ENCODE measurements around the gene CIC. TPM values are rescaled to one million over a fixed set of nuclear protein-coding genes. Genes with fewer than 3 reads are reported as not detected.

CIC gene
- total and polyA plus RNA-seq, 9 of the 15 experiments (the other 6 are each of a cell fraction or from before 2014, with no cell fraction given) = 0.07 to 44.7 (median 8.6) TPM

DNA sequence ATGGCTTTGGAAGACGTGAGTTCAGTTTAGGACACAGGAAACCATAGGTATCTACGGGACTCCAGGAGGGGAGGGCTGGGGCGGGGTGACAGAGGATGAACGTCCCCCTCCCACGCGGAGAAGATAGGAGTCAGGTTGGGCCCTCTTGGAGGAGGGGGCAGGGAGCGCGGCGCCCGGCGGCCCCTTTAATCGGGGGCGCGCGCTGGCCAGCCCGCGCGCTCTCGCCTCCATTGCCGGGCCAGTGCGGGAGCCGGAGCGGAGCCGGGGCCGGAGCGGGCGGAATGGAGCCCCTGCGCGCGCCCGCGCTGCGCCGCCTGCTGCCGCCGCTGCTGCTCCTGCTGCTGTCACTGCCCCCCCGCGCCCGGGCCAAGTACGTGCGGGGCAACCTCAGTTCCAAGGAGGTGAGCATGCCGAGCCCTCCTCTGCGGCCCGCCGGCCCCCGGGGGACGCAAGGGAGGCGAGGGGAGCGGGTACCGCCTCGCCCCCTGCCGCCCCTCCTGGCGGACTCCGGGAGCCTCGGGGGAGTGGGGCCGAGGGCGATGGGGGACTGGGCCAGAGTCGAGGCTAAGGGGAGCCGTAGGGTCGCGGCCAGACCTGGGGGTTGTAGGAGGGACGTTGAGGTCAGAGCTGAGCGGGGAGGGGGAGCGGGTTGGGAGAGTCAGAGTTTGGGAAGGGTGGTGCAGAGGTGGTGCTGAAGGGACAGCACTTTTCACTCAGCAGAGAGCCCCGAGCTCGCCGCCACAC is 44.2 kb downstream of the CIC start, which contains the start of gene TMEM145 (continued):
- TF ChIP-seq ZNF445 (CRISPR knock-in tag; IDR thresholded peaks at IDR 0.05; ENCODE audit: low read depth) (no peak), ZNF583 (CRISPR knock-in tag; IDR thresholded peaks at IDR 0.05) (no peak), ZNF431 (CRISPR knock-in tag; IDR thresholded peaks at IDR 0.05) (no peak), TRIM28 (IDR thresholded peaks at IDR 0.05) (no peak), JUND (IDR thresholded peaks at IDR 0.05; ENCODE audit: borderline replicate concordance, low read depth, low read length) (no peak), JUND (tag; IDR thresholded peaks at IDR 0.05; ENCODE audit: borderline replicate concordance, low read depth, low read length) (no peak; the same call in 2 of the 3 replicates), MCM3 (IDR thresholded peaks at IDR 0.05) (no peak), ZNF408 (CRISPR knock-in tag; IDR thresholded peaks at IDR 0.05; ENCODE audit: low read depth) (no peak), CXXC5 (CRISPR knock-in tag; IDR thresholded peaks at IDR 0.05) (peak; percentile 82), ZNF436 (CRISPR knock-in tag; IDR thresholded peaks at IDR 0.05) (no peak), PTRF (tag; IDR thresholded peaks at IDR 0.05) (no peak), SMC3 (conservative IDR thresholded peaks at IDR 0.05; ENCODE audit: insufficient read depth, low read depth, low read length) (no peak)
- TF ChIP-seq, protein P1, sequence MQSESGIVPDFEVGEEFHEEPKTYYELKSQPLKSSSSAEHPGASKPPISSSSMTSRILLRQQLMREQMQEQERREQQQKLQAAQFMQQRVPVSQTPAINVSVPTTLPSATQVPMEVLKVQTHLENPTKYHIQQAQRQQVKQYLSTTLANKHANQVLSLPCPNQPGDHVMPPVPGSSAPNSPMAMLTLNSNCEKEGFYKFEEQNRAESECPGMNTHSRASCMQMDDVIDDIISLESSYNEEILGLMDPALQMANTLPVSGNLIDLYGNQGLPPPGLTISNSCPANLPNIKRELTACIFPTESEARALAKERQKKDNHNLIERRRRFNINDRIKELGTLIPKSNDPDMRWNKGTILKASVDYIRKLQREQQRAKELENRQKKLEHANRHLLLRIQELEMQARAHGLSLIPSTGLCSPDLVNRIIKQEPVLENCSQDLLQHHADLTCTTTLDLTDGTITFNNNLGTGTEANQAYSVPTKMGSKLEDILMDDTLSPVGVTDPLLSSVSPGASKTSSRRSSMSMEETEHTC (IDR thresholded peaks at IDR 0.05) = no peak
- TF ChIP-seq, protein P2, sequence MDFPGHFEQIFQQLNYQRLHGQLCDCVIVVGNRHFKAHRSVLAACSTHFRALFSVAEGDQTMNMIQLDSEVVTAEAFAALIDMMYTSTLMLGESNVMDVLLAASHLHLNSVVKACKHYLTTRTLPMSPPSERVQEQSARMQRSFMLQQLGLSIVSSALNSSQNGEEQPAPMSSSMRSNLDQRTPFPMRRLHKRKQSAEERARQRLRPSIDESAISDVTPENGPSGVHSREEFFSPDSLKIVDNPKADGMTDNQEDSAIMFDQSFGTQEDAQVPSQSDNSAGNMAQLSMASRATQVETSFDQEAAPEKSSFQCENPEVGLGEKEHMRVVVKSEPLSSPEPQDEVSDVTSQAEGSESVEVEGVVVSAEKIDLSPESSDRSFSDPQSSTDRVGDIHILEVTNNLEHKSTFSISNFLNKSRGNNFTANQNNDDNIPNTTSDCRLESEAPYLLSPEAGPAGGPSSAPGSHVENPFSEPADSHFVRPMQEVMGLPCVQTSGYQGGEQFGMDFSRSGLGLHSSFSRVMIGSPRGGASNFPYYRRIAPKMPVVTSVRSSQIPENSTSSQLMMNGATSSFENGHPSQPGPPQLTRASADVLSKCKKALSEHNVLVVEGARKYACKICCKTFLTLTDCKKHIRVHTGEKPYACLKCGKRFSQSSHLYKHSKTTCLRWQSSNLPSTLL (IDR thresholded peaks at IDR 0.05) = no peak
- TF ChIP-seq, protein P3, sequence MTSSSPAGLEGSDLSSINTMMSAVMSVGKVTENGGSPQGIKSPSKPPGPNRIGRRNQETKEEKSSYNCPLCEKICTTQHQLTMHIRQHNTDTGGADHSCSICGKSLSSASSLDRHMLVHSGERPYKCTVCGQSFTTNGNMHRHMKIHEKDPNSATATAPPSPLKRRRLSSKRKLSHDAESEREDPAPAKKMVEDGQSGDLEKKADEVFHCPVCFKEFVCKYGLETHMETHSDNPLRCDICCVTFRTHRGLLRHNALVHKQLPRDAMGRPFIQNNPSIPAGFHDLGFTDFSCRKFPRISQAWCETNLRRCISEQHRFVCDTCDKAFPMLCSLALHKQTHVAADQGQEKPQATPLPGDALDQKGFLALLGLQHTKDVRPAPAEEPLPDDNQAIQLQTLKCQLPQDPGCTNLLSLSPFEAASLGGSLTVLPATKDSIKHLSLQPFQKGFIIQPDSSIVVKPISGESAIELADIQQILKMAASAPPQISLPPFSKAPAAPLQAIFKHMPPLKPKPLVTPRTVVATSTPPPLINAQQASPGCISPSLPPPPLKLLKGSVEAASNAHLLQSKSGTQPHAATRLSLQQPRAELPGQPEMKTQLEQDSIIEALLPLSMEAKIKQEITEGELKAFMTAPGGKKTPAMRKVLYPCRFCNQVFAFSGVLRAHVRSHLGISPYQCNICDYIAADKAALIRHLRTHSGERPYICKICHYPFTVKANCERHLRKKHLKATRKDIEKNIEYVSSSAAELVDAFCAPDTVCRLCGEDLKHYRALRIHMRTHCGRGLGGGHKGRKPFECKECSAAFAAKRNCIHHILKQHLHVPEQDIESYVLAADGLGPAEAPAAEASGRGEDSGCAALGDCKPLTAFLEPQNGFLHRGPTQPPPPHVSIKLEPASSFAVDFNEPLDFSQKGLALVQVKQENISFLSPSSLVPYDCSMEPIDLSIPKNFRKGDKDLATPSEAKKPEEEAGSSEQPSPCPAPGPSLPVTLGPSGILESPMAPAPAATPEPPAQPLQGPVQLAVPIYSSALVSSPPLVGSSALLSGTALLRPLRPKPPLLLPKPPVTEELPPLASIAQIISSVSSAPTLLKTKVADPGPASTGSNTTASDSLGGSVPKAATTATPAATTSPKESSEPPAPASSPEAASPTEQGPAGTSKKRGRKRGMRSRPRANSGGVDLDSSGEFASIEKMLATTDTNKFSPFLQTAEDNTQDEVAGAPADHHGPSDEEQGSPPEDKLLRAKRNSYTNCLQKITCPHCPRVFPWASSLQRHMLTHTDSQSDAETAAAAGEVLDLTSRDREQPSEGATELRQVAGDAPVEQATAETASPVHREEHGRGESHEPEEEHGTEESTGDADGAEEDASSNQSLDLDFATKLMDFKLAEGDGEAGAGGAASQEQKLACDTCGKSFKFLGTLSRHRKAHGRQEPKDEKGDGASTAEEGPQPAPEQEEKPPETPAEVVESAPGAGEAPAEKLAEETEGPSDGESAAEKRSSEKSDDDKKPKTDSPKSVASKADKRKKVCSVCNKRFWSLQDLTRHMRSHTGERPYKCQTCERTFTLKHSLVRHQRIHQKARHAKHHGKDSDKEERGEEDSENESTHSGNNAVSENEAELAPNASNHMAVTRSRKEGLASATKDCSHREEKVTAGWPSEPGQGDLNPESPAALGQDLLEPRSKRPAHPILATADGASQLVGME (CRISPR knock-in tag; IDR thresholded peaks at IDR 0.05) = no peak
- TF ChIP-seq, protein P4, sequence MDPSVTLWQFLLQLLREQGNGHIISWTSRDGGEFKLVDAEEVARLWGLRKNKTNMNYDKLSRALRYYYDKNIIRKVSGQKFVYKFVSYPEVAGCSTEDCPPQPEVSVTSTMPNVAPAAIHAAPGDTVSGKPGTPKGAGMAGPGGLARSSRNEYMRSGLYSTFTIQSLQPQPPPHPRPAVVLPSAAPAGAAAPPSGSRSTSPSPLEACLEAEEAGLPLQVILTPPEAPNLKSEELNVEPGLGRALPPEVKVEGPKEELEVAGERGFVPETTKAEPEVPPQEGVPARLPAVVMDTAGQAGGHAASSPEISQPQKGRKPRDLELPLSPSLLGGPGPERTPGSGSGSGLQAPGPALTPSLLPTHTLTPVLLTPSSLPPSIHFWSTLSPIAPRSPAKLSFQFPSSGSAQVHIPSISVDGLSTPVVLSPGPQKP (CRISPR knock-in tag; IDR thresholded peaks at IDR 0.05) = no peak
